NAMALWA (cell line): ENCODE measurements around the gene PDE4D.
"Not testable (repeated sequence)": the region's sequence is repeated elsewhere in the genome, so short reads cannot be mapped to it uniquely, and the experiment has no call there.

Source experiments
- DNase-seq: peaks from one replicate; pipeline ENCODE4 v3.0.0-alpha.2; 2015; ENCODE audit warnings: low spot score

PDE4D gene

GRCh38 chr5:59001716-59002115 is 891.8 kb downstream of the PDE4D start:
- no peak for DNase-seq

GRCh38 chr5:59001154-59001553 is 892.4 kb downstream of the PDE4D start:
- DNase-seq: no peak

GRCh38 chr5:59000211-59000610 is 893.3 kb downstream of the PDE4D start:
- DNase-seq: no peak

GRCh38 chr5:58999804-59000203 is 893.7 kb downstream of the PDE4D start:
- peak; percentile 21 for DNase-seq

- DNase-seq: no peak
These were observed 895.0 kb downstream of the PDE4D start for GRCh38 chr5:58998544-58998943.

- not testable (repeated sequence) for DNase-seq
These were observed 897.7 kb downstream of the PDE4D start for GRCh38 chr5:58995779-58996178.

GRCh38 chr5:58993461-58993860 is 900.1 kb downstream of the PDE4D start:
- no peak for DNase-seq

GRCh38 chr5:58988938-58989337 is 904.6 kb downstream of the PDE4D start:
- DNase-seq: peak; percentile 1

GRCh38 chr5:58987193-58987592 is 906.3 kb downstream of the PDE4D start:
- DNase-seq: no peak

- DNase-seq: no peak
These were observed 907.2 kb downstream of the PDE4D start for GRCh38 chr5:58986281-58986680.

- no peak for DNase-seq
These were observed 907.8 kb downstream of the PDE4D start for GRCh38 chr5:58985759-58986158.

GRCh38 chr5:58985311-58985710 is 908.2 kb downstream of the PDE4D start:
- DNase-seq: no peak

GRCh38 chr5:58983526-58984452 is 909.7 kb downstream of the PDE4D start:
- no peak for DNase-seq

GRCh38 chr5:58980890-58981289 is 912.6 kb downstream of the PDE4D start:
- DNase-seq: no peak

- no peak for DNase-seq
These were observed 914.4 kb downstream of the PDE4D start for GRCh38 chr5:58979090-58979489.

GRCh38 chr5:58974601-58975000 is 918.9 kb downstream of the PDE4D start:
- no peak for DNase-seq

GRCh38 chr5:58974083-58974482 is 919.4 kb downstream of the PDE4D start:
- DNase-seq: no peak

GRCh38 chr5:58972301-58972700 is 921.2 kb downstream of the PDE4D start:
- DNase-seq: no peak

- DNase-seq: no peak
These were observed 922.8 kb downstream of the PDE4D start for GRCh38 chr5:58970766-58971165.

- DNase-seq: no peak
These were observed 923.7 kb downstream of the PDE4D start for GRCh38 chr5:58969795-58970194.

GRCh38 chr5:58969253-58969652 is 924.3 kb downstream of the PDE4D start:
- DNase-seq: no peak

GRCh38 chr5:58968350-58968749 is 925.2 kb downstream of the PDE4D start:
- no peak for DNase-seq

GRCh38 chr5:58967597-58968281 is 925.8 kb downstream of the PDE4D start:
- no peak for DNase-seq
